ENCODE results near the gene EVC2.

GRCh38 chr4:5638976-5639375 is 69.4 kb downstream of the EVC2 start:
- no peak for TF ChIP-seq CTCF (IDR thresholded peaks at IDR 0.05)
- no peak for TF ChIP-seq POLR2A (IDR thresholded peaks at IDR 0.05)

Measured in body of pancreas (tissue), 4 donors.